Hematopoietic multipotent progenitor cell treated with erythropoietin and hydrocortisone succinate and interleukin-3 and kit ligand, for 6 days (in vitro differentiated cells): ENCODE measurements around the gene LRRC51.
"Not testable (repeated sequence)": the region's sequence is repeated elsewhere in the genome, so short reads cannot be mapped to it uniquely, and the experiment has no call there.

ENCODE experiments used
- DNase-seq: peaks from one replicate; pipeline ENCODE4 v3.0.0-alpha.2; 2015

Gene LRRC51

DNA sequence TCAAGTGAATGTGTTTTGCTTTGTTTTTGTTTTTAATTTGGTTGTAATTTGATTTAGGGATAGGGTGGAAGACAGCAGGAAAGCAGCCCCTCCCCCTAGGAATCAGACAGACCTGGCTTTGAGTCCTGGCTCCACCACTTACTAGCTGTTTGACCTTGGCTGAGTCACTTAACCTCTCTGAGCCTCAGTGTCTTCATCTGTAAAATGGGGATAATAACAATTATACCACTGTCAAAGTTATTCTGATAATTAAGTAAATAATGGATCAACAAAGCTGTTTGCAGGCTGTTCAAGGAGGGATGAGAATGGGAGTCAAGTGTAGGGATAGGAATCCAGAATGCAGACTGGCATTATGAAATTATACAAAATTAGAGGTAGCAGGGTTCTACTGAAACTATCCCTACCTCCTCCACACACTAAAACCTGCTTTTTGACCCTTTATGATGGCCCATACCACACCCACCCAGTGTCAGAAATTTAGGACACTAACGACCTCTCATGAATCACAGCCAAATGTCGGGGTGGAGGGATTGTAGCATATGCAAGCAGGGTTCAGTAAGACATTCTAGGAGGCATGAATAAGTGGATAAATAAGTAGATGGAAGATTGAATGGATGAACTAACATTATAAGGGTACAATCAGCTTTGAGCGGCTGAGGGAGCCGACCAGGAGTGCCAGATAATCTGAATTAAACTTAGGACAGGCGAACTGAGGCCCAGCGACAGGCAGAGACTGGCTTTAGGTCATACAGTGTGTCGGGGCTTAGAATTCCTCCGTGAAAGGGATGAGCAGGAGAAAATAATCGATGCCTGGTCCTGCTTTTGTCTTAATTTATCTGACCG, 30.9 kb downstream of the LRRC51 start:
- no peak for DNase-seq

DNA sequence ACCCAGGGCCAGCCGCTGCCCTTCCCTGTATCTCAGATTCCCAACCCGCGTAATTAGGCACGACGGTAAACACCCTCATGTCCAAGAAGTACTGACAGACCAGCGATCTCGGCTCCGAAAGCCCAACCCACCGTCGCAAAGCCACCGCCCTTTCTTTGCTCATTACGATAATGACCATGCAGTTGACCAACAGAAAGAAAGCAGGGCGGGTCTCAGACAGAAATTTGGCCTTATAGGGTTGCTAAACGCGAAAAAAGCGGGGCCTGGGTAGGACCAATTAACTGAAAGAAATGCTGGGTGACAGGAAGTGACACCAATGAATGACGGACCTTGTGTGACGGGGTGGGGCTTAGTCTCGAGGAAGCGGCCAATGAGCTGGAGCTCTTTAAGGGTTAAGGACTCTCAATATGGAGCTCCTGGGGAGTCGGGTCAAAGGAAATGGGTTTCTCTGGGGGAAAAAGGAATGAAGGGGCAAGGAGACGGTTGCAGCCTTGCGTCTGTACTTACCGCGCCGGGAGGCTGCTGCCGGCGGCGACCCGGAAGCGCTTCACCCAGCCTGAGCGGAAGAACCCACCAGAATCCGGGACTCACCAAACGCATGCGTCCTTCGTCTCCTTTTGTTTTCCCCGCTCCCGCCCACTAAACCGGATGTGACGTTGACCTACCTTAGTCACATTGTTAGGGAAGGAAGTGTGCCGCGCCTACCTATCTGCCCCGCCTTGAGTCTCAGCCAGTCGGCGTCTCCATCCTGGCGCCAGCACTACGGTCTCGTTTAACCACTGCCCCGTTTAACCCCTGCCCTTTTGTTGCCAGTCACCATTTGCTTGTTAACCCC, 31.7 kb downstream of the LRRC51 start, which contains the start of gene ANAPC15:
Gene ANAPC15, minus strand, starts transcription at position 553 of the 835 bp plus-strand sequence. CDS start 1,419 bp downstream, outside the sequence.
- peak; percentile 100 for DNase-seq

GRCh38 chr11:72112978-72113808, 32.5 kb downstream of the LRRC51 start:
- DNase-seq, result no peak

DNA sequence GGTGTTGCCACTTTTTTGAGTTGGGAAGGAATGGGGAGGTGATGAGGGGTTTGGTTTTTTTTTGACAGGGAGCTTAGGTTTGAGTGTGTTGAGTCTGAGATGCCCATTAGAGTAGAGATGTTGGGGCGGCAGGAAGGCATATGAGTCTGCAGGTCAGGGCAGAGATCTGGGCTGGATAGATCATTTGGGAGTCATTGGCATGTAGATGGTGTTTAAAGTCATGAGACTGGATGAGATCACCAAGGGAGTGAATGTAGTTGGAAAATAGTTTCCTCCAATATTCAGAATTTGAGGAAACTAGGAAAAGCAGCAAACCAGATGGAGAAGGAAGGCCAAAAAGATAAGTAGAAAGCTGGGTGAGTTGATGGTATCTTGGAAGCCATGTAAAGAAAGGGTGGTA, 33.9 kb downstream of the LRRC51 start:
- no peak for DNase-seq

DNA sequence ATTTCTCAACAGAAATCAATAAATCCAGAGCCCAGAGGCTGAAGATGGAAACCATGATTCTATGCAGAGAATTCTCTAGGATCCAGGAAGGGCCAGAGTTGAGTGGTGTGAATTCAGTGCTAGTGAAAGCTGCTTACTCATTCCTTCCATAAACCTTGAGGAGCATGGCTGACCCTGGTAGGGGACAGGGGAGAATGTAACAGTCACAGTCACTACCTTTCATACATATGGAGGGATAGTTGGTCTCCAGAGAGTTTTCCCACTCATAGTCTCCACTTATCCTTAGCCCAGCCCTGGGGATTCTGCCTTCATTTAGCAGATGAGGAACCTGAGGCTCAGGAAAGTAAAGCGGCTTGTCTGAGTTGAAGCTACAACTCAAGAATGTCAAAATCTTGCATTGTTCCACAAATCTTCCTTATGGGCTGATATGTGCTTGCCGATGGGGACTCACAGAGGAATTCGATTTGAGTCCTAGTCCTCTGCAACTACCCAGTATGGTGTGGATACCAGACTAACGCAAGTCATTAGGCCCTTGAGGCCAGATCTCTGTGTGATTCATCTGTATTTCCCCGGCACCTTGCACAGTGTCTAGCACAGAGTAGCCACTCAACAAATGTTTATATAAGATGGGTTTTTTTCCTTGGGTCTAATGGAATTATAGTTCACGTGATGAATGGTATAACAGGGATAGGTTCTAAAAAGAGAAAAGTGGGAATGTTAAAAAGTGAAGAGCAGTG, 35.5 kb downstream of the LRRC51 start:
- DNase-seq, result no peak

DNA sequence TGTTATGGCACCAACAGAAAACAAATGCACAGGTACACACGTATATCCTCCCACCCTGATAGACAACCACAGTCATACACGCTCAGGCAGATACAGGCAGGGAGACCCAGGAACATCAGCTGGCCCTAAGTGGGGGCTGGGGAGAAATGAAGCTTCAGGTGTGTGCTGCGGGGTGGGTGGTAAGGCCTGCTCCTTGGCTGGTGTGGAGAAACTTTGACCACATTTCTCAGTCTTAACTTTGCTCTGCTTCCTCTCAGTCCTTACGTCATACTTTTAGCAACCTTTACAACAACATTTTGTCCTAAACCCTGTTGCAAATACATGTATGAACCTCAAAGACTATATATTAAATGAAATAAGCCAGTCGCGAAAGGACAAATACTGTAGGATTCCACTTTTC, 38.5 kb downstream of the LRRC51 start:
- peak; percentile 31 for DNase-seq

DNA sequence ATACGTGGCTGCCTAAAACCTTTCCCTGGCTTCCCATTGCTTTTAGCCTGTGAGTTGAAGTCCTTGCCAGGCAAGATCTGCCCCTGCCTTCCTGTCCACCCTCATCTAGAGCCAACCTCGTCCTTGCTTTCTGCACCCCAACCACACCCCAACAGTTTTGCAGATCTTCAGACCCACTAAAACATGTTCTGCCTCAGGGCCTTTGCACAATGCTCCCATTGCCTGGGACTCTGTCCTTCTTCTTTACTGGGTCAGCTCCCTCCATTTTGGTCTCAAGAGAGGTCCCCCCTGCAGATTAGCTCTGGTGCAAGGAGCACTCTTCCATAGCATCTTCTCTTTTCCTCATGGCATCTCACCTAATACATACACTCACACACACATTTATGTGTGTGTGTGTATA, 40.3 kb downstream of the LRRC51 start:
- DNase-seq, result no peak

GRCh38 chr11:72122607-72123006, 42.0 kb downstream of the LRRC51 start:
- no peak for DNase-seq

DNA sequence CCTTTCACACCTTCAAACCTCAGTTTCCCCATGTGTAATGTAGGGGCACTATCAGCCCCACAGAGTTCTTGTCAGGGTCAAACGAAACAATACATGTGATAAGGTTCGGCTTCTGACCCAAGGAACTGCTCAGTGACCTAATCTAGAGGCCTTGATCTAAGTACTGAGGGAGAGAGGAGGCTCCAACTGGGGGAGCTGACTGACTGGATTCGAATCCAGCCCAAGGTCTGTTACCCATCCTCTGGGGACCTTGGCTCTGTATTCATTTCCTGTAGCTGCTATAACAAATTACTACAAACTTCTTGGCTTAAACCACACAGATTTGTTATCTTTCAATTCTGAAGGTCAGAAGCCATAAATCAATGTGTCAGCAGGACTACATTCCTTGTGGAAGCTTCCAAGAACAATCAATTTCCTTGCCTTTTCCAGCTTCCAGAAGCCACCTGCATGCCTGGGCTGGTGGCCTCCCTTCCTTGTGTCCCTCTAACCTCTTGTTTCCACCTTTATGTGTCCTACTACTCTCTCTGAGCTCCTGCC, 42.5 kb downstream of the LRRC51 start:
- DNase-seq, result no peak

GRCh38 chr11:72124046-72124445, 43.4 kb downstream of the LRRC51 start:
- no peak for DNase-seq

DNA sequence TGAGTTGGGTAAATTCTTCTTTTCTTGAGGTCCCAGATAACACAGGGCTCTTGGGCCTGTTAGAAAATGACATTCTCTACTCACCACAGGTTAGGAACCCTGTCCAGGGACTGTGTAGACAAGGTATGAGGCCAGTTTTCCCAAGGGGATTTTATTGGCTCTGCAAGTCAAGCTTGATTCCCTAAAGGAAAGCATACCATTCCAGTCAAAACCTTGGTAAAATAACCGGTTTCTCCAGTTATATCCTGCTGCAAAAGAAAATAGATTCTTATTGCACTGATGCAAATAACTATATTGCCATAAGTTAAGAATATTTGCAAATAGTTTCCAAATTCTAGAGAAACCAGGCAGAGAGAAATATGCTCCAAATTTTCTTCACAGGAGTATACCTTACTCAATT, 45.3 kb downstream of the LRRC51 start:
- no peak for DNase-seq

DNA sequence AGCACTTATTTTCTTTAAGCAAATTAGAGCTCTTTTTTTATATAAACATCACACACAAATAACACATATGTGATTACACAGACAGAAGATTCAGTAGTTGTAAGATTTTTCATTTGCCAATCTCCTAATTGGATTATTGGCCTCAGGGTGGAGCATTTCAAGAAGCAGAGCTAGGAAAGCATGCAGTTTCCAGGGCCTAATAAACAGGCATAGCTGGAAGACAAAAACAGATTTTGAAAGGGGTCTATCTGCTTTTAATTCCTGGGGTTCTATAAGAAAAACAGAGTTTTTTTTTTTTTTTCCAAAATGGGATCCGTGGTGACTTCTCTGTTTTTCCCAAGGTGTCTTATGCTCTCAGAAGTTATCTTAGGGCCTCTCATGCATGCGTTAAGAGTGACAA, 47.3 kb downstream of the LRRC51 start:
- DNase-seq, result no peak

- no peak for DNase-seq
These were observed 48.7 kb downstream of the LRRC51 start for GRCh38 chr11:72129381-72129780.

GRCh38 chr11:72132646-72133045, 52.0 kb downstream of the LRRC51 start:
- no peak for DNase-seq

- not testable (repeated sequence) for DNase-seq
These were observed 54.8 kb downstream of the LRRC51 start, which contains the start of gene FOLR3 for GRCh38 chr11:72135473-72135872. Gene FOLR3 (plus strand): TSS chr11:72135725. CDS start chr11:72135953, 228 bp downstream.

DNA sequence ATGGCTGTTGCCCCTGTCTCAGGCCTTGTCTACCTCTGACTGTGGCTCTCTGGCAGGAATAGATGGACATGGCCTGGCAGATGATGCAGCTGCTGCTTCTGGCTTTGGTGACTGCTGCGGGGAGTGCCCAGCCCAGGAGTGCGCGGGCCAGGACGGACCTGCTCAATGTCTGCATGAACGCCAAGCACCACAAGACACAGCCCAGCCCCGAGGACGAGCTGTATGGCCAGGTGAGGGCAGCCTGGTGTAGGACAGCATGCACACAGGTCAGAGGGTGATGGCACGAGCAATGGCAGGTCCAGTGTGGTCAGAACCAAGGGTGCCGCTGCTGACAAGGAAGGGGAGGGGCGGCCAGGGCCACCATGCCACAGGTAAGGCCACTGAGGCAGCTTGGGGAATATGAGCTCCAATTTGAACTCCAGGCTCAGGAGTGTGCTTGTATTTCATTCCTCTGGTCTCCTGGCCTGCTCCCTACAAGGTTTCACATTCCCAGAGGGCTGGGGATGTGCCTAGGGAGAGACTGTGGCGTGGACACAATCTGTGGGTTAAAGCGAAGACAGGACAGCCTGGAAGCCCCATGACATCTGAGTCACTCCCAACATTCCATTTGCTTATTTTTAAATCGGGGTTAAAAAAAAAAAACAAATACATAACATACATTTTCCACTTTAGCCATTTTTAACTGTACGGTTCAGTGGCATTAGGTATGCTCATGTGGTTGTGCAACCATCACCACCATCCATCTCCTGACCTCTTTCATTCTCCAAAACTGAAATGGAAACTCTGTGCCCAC, 55.4 kb downstream of the LRRC51 start:
- no peak for DNase-seq

GRCh38 chr11:72136684-72137262, 56.1 kb downstream of the LRRC51 start:
- DNase-seq, result no peak

GRCh38 chr11:72138821-72139390, 58.3 kb downstream of the LRRC51 start:
- no peak for DNase-seq

DNA sequence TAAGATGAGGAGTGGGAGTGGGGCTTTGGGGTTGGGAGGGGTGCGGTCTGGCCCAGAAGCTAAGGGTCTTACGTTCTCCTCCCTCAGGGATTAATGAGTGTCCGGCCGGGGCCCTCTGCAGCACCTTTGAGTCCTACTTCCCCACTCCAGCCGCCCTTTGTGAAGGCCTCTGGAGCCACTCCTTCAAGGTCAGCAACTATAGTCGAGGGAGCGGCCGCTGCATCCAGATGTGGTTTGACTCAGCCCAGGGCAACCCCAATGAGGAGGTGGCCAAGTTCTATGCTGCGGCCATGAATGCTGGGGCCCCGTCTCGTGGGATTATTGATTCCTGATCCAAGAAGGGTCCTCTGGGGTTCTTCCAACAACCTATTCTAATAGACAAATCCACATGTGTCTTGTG, 58.9 kb downstream of the LRRC51 start:
- no peak for DNase-seq

GRCh38 chr11:72140661-72141060, 60.0 kb downstream of the LRRC51 start:
- no peak for DNase-seq
